Amniotic epithelial cell (primary cell): ENCODE measurements around the gene TFEB.

Experiments
- DNase-seq: peaks from one replicate; pipeline ENCODE4 v3.0.0-alpha.2; 2010; ENCODE audit warnings: low read depth

TFEB gene

DNA sequence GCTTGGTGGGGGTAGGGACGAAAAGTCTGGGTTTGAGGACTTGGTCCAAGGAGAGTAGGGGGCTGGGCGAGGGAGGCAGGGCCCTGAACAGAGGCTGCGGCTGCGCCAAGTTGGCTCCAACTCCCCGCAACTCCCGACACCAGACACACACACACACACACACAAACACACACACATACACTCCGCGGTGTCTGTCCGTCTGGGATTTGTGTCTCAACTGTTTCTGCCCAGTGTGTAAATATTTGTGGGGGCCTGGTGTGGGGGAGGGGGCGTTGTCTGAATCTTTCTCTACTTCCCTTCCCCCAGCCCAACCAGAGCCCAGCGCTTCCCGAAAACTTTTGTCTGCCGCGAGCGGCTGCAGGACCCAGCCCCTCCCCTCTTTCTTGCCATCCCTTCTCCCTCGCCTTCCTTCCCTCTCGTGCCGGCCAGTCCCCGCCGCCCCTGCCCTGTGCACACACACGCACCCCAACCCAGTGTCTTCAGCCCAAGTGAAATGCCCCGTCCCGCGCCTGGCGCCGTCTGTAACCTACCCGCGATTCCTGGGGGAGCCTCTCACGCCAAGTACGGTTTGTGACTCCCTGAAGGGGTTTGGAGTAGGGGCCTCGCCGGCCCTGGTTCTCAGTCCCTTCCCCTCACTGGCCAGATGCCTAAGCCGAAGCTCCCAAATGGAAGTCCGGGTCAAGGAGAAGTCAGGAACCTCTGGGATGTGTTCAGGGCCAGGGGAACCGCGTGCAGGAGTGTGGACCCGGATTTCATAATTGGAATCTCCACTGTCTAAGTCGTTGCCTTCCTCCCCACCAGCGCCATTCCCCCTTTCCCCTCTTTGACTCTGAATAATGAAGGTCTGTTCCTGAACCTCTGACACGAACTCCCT is 96.2 kb downstream of the TFEB start:
- DNase-seq = peak; percentile 65

DNA sequence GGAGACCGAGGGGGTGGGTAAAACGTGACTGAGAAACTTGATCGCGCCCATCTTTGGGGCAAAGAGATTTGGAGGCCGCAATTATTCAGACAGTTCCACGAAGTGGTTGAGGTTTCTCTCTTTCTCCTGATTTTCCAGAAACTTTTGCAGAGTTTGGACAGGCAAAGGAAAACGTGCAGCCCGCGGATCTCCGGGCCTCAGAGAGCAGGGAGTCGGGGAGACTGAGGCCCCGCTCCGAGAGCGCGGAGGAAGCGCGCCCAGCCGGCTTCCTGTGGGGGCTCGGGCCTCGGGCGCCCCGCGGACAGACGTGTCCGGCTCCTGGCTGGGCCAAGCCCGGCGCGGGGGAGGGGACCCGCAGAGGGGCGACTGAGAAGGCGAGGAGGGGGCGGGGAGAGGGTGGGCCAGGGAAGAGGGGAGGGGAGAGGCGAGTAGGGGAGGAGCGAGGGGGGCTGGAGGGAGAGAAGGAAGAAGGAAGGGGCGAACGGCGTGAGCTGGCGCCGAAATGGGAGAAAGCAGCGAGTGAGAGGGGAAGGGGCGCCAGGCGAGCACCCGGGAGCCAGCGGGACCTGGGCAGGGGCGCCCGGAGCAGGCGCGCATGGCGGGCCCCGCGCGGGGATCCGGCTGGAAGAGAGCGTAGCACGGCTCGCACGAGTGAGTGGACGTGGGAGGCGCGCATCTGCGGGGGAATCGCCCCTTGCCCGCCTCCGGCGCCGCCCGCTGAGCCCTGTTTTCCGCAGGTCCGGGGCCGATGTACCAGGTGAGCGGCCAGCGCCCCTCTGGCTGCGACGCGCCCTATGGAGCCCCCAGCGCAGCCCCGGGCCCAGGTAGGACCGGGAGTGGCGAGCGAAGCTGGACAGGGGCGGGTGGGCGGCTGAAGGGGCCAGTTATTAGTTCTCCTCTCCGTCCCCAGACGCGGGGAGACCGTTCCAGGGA is 97.1 kb downstream of the TFEB start, which contains the start of gene MDFI:
Gene MDFI, plus strand, starts transcription at position 467 of the 933 bp plus-strand sequence. Its CDS starts 282 bp downstream, at position 749.
- DNase-seq = peak; percentile 7

DNA sequence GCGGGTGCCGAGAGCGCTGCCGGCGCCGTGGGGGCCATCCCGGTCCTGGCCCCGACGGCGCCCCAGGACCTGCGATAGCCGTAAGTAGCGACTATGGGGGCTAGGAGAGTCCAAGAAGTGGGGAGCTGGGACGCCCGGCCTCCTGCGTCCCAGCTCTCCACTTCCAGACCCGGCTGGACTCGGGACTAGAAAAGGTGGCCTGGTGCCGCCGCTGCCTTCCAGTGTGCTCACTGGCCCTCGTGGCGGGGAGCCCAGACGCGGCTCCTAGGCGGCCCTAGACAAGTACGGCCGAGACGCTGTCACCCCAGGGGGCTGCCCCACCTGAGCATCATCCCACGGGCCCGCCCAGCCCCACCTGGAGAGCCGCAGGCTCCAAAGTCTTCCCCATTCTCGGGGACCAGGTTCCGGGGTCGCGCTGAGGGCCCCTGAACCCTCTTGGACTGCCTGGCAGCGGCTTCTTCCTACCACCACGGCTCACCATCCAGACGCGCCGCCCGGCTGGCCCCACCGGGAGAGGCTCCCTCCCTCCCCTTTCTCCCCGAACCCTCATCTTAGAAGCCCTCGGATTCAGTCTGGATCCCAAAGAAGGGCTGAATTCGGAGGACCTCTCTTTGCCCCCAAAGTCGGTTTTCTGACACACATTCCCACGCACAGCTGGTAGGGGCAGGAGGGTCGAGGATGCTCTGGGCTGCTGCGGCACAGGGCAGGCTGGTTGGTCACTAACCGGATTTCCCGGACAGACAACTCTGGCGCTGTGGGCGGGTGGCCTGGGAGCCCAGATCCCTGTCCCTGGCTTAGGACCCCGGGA is 98.0 kb downstream of the TFEB start:
- no peak for DNase-seq

DNA sequence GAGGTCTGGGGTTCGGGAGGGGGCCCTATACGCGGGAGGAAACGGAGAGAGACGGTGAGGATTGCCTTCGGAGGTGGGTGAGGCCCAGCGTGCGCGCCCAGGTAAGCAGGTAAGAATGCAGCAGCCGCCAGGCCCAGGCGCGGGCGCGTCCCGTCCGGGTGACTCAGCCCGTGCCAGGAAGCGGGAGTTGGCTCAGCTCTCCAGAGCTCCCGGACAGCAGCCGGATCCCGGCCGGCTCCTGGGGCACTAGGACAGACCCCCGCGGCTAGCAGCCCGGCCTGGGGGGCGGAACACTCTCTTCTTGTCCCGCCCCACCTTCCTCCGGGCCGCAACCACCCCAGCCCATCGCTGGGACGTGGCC is 98.6 kb downstream of the TFEB start:
- DNase-seq = peak; percentile 21

DNA sequence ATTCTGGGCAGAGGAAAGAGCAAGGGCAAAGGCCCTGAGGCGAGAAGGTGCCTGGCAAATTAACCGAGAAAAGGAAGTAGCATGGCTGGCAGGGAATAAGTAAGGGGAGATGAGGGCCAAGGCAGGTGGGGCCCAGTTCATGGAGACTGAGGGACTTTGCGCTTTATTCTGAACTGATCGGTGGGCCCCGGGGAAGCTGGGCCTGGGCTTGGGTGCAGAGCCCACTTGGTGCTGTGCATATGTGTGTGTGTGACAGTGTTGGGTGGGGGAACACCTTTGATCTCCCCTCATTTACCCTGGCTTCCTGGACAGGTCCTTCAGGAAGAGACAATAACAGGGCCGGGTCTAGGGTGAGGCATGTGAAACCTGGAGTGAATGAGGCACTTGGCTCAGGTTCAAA is 100.0 kb downstream of the TFEB start:
- DNase-seq = no peak

DNA sequence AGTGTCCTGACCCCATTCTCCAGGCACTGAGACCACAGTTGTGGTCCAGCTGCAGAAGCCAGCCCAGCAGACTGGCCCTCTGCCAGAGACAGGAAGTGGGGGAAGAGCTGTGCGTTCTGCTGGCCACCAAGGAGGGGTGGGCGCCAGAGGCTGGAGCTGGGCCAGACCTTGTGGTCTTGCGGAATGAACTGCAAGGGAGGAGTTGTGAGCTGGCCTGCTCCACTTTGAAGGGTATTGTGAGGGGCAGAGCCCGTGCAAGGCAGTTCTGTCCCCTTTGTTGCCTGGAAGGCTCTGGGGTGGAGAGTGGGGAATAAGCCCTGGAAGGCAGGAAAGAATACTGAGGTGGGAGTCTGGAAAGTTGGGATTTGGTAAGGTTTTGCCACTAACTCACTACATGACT is 100.8 kb downstream of the TFEB start:
- DNase-seq = peak; percentile 43
